ENCODE results near the gene SPEM3. TPM values are rescaled to one million over a fixed set of nuclear protein-coding genes. Genes with fewer than 3 reads are reported as not detected.

SPEM3 gene
- total RNA-seq = not detected in 2 replicates

DNA sequence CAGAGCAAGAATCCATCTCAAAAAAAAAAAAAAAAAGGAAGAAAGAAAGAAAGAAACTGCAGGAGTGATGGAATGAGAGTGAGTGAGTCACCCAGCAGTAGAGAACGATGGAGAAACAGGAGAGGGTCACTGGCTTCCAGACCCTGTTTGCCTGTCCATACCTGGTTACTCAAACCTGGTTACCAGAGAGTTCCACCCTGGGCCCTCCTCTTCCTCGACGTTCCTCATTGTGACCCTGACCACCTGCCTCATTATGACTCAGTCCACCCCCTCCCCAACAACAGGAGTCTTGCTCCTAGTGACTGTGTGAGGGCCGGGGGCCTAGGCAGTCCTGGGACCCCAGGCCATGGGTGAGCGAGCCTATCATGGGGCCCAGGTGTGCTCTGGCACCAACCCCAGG lies at the start of gene SPEM3:
SPEM3 (plus strand) TSS at position 301 of the 400 bp plus-strand sequence; CDS start at position 347, 46 bp downstream.

DNA sequence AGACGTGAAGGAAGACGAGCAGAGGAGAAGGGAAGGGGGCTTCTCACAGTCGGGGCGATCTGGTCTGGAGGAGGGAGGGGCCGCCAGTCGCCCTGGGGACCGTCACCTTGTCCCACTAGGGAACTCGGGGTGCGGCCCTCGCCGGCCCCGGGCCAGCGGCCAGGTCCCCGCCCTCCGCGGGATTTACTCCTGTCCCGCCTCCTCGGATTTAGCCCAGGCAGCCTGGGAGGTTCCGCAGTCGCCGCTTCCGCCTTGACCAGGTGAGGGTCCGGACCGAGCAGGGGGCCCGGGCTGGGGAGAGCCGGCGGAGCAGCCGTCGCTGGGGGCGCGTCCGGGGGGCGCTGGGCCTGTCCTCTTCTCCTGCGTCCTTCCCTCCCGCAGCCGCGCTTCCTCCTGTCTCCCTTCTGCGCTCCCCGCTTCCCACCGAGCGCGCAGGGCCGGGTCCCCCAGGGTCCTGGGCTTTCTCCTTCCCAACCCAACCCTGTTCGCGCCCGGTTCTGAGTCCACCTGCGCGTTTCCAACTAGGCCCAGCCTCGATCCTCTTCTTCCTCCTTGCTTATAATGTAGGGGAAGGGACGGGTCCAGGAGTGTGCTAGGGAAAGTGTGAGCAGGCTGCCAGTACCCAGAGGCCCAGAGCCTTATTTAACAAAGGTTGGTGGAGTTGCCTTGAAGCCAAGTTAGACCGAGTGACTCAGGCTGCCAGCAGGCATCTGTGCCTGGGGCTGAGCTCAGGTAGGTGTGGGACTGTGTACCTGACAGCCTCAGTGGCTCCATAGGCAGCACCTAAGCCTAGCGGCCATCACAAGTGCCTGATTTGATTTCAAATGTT lies 47.6 kb upstream of the SPEM3 start, which contains the start of gene TNK1:
TNK1 (plus strand) TSS at position 235 of the 829 bp plus-strand sequence. CDS start 1,838 bp downstream, outside the sequence.

DNA sequence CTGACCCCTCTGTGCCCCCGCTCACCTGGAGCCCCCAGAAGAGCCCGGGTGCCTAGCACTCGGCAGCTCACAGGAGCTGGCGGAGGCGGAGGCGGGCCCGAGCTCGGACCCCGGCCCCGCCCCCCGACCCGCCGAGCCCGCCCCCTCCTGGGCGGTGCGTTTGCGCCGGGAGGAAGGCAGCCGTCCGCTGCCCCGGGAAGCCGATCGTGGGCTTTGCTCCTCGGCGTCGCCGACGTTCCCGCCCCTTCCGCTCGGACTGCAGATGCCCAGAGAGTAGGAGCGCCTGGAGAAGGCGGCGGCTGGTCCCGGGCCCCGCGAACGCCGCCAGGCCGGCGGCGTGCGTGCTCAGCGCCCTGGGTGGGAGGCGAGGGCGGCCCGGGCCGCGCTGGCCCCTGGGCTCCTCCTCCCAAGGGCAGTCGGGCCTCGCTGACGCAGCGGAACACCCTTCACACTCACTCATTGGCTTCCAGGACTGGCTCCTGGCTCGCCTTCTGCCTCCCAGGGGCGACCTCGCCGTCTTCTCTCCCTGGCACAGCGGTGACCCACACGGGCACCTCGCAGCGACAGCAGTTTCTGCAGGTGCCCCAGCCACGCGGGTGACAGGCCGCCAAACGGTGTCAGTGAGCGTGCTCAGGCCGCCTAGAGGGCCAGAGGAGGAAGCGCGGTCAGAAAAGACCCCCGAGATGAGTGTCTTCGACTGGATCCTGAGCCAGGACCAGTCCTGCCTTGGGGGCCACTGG lies 34.0 kb upstream of the SPEM3 start, which contains the start of gene PLSCR3:
PLSCR3 (minus strand) TSS at position 74 of the 740 bp plus-strand sequence. CDS start 415 bp downstream, outside the sequence.

DNA sequence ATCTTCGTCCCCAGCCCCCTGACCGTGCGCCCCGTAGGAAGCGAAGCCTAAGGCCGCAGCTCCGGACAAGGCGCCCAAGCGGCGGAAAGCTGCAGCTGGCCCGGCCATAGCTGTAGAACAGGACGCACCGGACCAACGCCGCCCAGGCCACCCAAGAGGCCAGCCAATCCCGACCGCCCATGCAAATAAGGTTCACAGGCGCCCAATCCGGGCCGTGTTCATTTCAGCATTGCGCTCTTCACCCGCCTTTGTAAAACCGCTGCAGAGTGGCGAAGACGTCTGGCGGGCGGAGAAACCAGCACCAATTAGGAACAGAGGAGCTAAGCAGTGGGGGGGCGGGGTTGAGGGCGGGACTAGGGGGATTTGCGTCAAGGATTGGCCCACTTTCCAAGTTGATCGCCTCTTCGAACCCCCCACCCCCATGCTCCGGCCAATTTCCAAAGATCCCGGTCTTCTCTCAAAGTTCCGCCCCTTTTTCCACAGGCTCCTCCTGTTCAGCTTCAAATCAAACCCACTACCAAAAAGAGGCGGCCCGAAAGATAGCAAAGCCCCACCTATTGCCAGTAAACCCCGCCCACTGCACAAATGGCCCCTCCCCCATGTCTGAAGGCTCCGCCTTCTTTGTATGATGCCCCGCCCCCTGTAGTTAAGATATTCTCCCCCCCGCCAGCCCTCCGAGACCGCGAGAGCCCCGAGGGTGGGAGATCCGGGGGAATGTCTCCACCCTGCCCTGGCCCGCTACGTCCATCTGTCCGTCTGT lies 24.5 kb upstream of the SPEM3 start, which contains the start of gene TMEM256:
TMEM256 (minus strand) TSS at position 121 of the 760 bp plus-strand sequence; CDS start at position 108, 13 bp downstream.

DNA sequence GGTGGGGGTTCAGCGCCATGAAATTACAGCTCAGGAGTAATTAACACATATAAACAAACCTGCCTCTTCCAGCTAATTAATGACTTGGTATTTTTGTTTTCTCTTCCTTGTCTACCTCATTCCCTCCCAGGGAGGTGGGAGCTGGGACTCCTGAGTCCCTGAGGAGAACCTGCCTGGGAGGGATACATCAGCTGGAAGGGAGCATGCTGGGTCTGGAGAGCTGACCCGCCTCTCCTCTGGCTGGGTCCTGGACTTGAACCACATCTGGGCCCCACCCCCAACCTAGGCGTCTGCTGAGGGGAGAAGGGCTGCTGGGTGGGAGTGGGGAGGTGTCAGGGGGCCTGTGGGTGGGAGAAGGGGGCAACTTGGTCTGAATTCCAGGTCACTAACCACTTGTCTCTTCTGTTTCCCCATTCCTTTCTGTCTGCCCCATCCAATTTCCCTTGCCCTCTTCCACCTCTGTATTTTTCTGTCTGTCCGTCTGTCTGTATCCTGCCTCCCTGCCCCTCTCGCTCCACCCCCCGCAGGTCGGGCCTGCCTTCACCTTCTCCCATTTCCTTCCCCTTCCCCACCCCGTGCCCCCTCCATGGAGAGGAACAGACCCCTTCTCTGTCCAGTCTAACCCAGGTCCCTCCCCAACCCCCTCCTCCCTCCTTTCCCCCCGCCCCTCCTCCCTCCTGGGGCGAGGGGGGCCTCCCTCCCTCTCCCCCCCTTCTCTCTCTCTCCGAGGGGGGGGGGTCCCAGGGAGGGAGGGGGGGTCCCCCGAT lies 21.0 kb upstream of the SPEM3 start, which contains the start of gene NLGN2:
NLGN2 (plus strand) TSS at position 361 of the 767 bp plus-strand sequence. CDS start 411 bp downstream, outside the sequence.

DNA sequence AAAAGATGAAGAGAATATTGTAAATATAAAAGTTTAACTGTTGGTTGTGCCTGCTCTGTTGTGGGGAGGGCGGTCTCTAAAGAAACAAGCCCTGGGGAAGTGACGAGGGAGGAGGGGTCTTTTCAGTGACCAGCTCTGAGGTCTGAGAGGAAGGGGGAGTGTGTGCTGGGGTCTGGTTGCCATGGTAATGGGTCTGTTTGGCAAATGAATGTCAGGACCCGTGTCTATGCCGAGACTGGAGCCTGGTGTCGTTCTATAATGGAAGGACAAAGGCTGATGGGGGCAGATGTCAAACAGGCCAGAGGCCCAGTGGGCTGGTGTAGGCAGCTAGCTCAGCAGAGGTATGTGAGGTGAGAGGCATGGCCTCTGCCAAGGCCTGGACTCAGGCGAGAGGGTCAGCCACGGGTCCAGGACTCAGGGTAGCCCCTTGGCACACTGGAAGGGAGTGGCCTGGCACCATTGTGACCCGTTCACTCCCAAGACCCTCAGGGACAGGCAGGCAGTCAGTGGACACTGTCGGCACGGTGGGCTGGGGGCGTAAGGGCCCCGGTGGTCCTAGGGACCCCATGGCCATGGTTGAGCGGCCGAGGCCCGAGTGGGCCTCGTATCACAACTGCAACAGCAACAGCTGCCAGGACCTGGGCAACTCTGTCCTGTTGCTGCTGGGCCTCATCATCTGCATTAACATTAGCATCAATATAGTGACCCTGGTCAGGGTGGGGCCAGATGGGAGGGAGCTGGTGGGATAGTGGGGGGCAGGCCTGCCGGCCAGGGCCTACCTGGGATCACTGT lies 8.6 kb upstream of the SPEM3 start, which contains the start of gene SPEM1:
SPEM1 (plus strand) TSS at position 506 of the 792 bp plus-strand sequence; CDS start at position 567, 61 bp downstream.

DNA sequence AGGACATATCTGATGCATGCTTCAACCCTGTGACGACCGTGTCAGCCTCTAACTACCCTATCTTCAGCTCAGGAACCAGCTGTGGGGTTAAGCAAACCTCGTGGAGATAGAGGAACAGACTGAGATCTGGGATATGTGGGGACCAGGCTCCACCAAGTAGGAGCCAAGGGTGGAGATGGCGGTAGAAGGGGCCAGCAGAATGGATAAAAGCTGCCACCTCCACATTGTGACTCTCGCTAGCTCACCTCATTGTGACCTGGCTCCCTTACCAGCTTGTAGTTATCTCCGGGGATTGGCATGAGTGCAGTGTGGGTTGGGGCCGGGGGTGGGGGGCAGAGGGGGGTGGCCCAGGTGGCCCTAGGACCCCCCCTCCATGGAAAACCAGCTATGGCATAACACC lies 3.3 kb upstream of the SPEM3 start, which contains the start of gene SPEM2:
SPEM2 (plus strand) TSS at position 301 of the 400 bp plus-strand sequence; CDS start at position 374, 73 bp downstream.

DNA sequence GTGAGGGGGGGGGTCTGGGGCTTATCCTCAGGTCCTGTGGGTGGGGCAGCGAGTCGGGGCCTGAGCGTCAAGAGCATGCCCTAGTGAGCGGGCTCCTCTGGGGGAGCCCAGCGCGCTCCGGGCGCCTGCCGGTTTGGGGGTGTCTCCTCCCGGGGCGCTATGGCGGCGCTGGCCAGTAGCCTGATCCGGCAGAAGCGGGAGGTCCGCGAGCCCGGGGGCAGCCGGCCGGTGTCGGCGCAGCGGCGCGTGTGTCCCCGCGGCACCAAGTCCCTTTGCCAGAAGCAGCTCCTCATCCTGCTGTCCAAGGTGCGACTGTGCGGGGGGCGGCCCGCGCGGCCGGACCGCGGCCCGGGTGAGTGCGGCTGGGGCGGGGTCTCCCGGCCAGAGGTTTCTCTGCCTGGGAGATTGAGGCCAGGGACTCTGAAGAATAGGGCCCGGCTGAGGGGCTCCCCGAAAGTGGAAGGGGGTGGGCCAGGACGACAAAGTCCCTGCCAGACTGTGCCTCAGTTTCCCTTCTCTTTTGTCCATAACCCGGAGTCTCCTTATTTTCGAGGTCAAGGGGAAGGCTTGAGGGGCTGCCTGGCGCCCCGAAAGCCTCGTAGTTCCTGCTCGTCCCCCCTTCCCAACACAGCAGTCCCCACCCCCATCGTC lies 10.9 kb downstream of the SPEM3 start, which contains the start of gene FGF11:
FGF11 (plus strand) TSS at position 51 of the 651 bp plus-strand sequence; CDS start at position 160, 109 bp downstream.

DNA sequence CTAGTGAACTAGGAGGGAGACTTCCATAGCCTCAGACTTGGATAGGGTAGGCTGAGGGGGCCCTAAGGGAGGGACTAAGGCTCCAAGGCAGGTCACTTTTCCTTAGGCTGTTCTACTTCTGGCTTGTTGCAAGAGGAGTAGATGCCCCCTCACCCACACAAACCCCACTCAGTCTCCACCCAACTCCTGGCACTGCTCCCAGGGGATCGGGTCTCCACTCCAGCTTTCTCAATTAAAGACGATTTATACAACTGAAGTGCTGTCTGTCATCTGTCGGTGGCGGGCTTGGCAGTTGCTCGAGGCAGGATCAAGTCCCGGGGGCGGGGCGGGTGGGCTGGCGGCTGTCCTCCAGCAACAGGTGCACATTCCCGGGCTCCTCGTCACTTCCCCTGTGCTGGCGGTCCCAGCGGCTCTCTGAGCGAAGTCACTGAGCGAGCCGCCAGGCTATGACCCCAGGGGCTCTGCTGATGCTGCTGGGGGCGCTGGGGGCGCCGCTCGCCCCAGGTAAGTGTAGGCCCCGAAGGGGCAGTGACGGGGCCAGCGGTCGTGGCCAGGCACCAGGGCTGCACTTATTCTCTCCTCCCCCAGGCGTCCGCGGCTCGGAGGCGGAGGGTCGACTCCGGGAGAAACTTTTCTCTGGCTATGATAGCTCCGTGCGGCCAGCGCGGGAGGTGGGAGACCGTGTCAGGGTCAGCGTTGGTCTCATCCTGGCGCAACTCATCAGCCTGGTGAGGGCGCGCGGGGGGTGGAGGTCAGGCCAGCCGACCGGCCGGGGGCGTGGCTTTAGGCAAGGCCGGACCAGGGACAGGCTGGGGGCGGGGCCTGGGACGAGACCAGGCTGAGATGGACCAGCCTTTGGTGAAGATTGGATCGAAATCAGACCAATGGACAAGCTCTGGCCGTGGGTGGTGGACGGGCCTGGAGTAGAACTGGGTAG lies 16.3 kb downstream of the SPEM3 start, which contains the start of gene CHRNB1:
CHRNB1 (plus strand) TSS at position 380 of the 937 bp plus-strand sequence; CDS start at position 447, 67 bp downstream.

DNA sequence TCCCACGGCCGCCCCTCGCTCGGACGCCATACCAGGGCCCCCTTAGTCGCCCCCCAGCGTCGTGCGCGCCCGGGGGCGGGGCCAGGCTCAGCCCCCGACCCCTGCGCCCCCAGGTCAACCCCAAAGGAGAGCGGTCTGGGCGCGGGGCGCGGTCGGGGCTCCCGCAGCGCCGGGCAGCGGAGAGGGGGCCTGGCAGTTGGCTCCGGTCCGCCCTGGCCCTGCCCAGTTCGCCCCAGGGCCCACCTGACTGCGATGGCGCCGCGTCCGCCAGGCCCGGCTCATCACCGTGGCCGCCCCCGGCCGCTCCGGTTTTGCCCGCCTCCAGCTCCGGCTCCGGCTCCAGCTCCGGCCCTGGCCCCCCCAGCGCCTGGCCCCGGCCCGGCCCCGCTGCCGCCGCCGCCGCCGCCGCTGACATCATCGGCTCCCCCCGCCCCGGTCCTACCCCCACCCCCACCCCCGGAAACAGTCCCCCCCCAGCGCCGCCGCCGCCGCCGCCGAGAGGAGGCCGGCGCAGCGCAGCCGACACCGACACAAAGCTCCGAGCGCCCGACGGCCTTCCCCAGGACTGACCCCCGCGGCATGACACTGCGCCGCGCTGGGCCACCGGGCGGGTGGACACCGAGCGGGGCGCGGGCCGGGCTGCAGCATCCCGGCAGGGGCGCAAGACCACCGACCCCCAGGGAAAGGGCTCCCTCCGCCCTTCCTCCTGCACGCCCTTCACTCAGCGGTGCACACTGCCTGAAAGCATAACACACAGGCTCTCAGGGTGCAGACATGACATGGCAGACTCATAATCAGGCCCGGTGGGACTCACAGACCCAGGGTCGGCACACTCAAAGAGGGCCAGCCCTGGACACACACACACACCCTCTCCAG lies 50.8 kb downstream of the SPEM3 start, which contains the start of gene ZBTB4:
ZBTB4 (minus strand) TSS at position 419 of the 876 bp plus-strand sequence. CDS start 12,830 bp downstream, outside the sequence.

DNA sequence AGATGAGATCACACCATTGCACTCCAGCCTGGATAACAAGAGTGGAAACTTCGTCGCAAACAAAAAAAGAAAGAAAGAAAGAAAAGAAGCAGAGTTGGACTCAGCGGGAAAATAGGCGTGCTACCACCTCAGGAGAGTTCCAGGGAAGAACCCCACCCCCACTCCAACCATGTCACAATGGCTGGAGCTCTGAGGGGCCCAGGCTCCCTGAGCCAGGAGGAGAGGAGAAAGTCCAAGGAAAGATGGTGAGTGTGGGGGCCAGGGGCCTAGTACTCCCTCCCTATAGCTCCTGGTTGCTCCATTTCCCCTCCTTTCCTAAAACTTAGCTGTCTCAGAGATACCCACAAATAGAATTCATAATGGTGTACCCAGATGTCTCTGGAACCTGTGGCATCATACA lies 52.6 kb downstream of the SPEM3 start, which contains the start of gene SLC35G6:
SLC35G6 (plus strand) TSS at position 172 of the 400 bp plus-strand sequence; CDS start at position 243, 71 bp downstream.

Other genes with a start within 250 kb of the SPEM3 start
- gene ASGR1, start 249.5 kb upstream of the SPEM3 start, total RNA-seq = 0.79 TPM in 1 of 2 replicates, not detected in the other
- 2.5 and 11.8 TPM in 2 replicates for gene DLG4, start 209.0 kb upstream of the SPEM3 start, total RNA-seq
- 304 and 499 TPM in 2 replicates for gene ACADVL, start 208.9 kb upstream of the SPEM3 start, total RNA-seq
- 82.5 and 91.1 TPM in 2 replicates for gene DVL2, start 194.3 kb upstream of the SPEM3 start, total RNA-seq
- 43.6 and 47.1 TPM in 2 replicates for gene PHF23, start 189.4 kb upstream of the SPEM3 start, total RNA-seq
- gene GABARAP, start 186.4 kb upstream of the SPEM3 start, total RNA-seq = 155 and 349 TPM in 2 replicates
- gene CTDNEP1, start 177.1 kb upstream of the SPEM3 start, total RNA-seq = 28.7 and 34.3 TPM in 2 replicates
- 31.0 and 42.6 TPM in 2 replicates for gene ELP5, start 176.6 kb upstream of the SPEM3 start, total RNA-seq
- 3.9 and 15.2 TPM in 2 replicates for gene CLDN7, start 166.4 kb upstream of the SPEM3 start, total RNA-seq
- not detected in 2 replicates for gene SLC2A4, start 147.1 kb upstream of the SPEM3 start, total RNA-seq
- under 0.01 and 0.11 TPM in 2 replicates for gene YBX2, start 134.2 kb upstream of the SPEM3 start, total RNA-seq
- gene EIF5A, start 121.2 kb upstream of the SPEM3 start, total RNA-seq = 237 and 847 TPM in 2 replicates
- gene GPS2, start 113.5 kb upstream of the SPEM3 start, total RNA-seq = 43.2 and 91.3 TPM in 2 replicates
- 18.9 and 25.1 TPM in 2 replicates for gene NEURL4, start 99.5 kb upstream of the SPEM3 start, total RNA-seq
- under 0.01 and 0.33 TPM in 2 replicates for gene ACAP1, start 92.3 kb upstream of the SPEM3 start, total RNA-seq
- 9.4 and 12.6 TPM in 2 replicates for gene KCTD11, start 76.7 kb upstream of the SPEM3 start, total RNA-seq
- not detected in 2 replicates for gene TMEM95, start 73.7 kb upstream of the SPEM3 start, total RNA-seq
- 14.1 and 27.5 TPM in 2 replicates for gene TNK1, start 47.8 kb upstream of the SPEM3 start, total RNA-seq
- gene PLSCR3, start 34.3 kb upstream of the SPEM3 start, total RNA-seq = 51.8 and 64.1 TPM in 2 replicates
- 83.7 and 304 TPM in 2 replicates for gene TMEM256, start 24.8 kb upstream of the SPEM3 start, total RNA-seq
- gene NLGN2, start 21.0 kb upstream of the SPEM3 start, total RNA-seq = 4.9 and 9.8 TPM in 2 replicates
- gene SPEM1, start 8.5 kb upstream of the SPEM3 start, total RNA-seq = not detected in 2 replicates
- gene SPEM2, start 3.2 kb upstream of the SPEM3 start, total RNA-seq = not detected in 2 replicates
- gene TMEM102, start 6.6 kb downstream of the SPEM3 start, total RNA-seq = 8.6 and 16.8 TPM in 2 replicates
- gene FGF11, start 10.7 kb downstream of the SPEM3 start, total RNA-seq = 2.1 and 3.9 TPM in 2 replicates
- 5.7 and 13.0 TPM in 2 replicates for gene CHRNB1, start 16.2 kb downstream of the SPEM3 start, total RNA-seq
- gene ZBTB4, start 50.8 kb downstream of the SPEM3 start, total RNA-seq = 33.9 and 36.1 TPM in 2 replicates
- gene SLC35G6, start 52.6 kb downstream of the SPEM3 start, total RNA-seq = not detected in 2 replicates
- gene POLR2A, start 55.5 kb downstream of the SPEM3 start, total RNA-seq = 106 and 112 TPM in 2 replicates
- 3.4 and 3.5 TPM in 2 replicates for gene TNFSF12, start 120.2 kb downstream of the SPEM3 start, total RNA-seq
- gene TNFSF13, start 129.9 kb downstream of the SPEM3 start, total RNA-seq = 1.4 and 1.6 TPM in 2 replicates
- 40.0 and 67.6 TPM in 2 replicates for gene SENP3, start 133.1 kb downstream of the SPEM3 start, total RNA-seq
- gene CD68, start 150.8 kb downstream of the SPEM3 start, total RNA-seq = 2.4 and 3.3 TPM in 2 replicates
- 58.5 and 227 TPM in 2 replicates for gene MPDU1, start 155.0 kb downstream of the SPEM3 start, total RNA-seq
- gene SOX15, start 161.2 kb downstream of the SPEM3 start, total RNA-seq = 9.0 and 14.5 TPM in 2 replicates
- gene FXR2, start 186.0 kb downstream of the SPEM3 start, total RNA-seq = 36.1 TPM in 2 replicates
- 16.7 and 38.1 TPM in 2 replicates for gene SAT2, start 199.0 kb downstream of the SPEM3 start, total RNA-seq
- 0.87 and 2.4 TPM in 2 replicates for gene SHBG, start 201.3 kb downstream of the SPEM3 start, total RNA-seq
- not detected in 2 replicates for gene ATP1B2, start 222.1 kb downstream of the SPEM3 start, total RNA-seq